WTC11 (cell line): ENCODE results near the gene SLC25A30. TPM values are rescaled to one million over a fixed set of nuclear protein-coding genes. Genes with fewer than 3 reads are reported as not detected.

Experiments used
- ATAC-seq: fragments of 200-7000 bp; cut with Tn5 transposase; 2 replicates; pipeline ENCODE4 v1.10.0; 2021; ENCODE audit warnings: mild to moderate bottlenecking, moderate library complexity
- CTCF ChIA-PET: fragments of 300-600 bp; sonication (Branson Sonifier 250); formaldehyde crosslinking; loops from one replicate; lab custom pipeline; 2021; ENCODE audit warnings: antibody characterized with exemption; lab: Charles Lee
- POLR2A ChIA-PET: fragments of 350-600 bp; sonication (Branson Sonifier 250); formaldehyde crosslinking; loops from one replicate; lab custom pipeline; 2021; ENCODE audit warnings: antibody characterized with exemption; lab: Charles Lee
- DNase-seq: peaks from one replicate; pipeline ENCODE4 v3.0.0; 2021; ENCODE audit warnings: low spot score
- H3K27ac Mint-ChIP-seq: 2 replicates; pipeline ENCODE4 v1.8.0; 2021; ENCODE audit warnings: mixed read lengths
- H3K27me3 Mint-ChIP-seq: 2 replicates; pipeline ENCODE4 v1.8.0; 2021; ENCODE audit warnings: low read depth, mild to moderate bottlenecking, moderate library complexity, mixed read lengths
- H3K36me3 Mint-ChIP-seq: 2 replicates; pipeline ENCODE4 v1.8.0; 2021; ENCODE audit warnings: mixed read lengths
- H3K4me1 Mint-ChIP-seq: 2 replicates; pipeline ENCODE4 v1.8.0; 2022; ENCODE audit warnings: mixed read lengths
- H3K4me3 Mint-ChIP-seq: 2 replicates; pipeline ENCODE4 v1.8.0; 2021; ENCODE audit warnings: mild to moderate bottlenecking, moderate library complexity, mixed read lengths
- H3K9me3 Mint-ChIP-seq: 2 replicates; pipeline ENCODE4 v1.8.0; 2021; ENCODE audit warnings: mixed read lengths
- ARID4B ChIP-seq: sonication (generic); formaldehyde crosslinking; IDR thresholded peaks from 2 replicates; pipeline ENCODE4 v1.8.0; 2023; ENCODE audit warnings: missing genetic modification reagents, mild to moderate bottlenecking, borderline replicate concordance
- ATF2 ChIP-seq: sonication (generic); formaldehyde crosslinking; IDR thresholded peaks from 2 replicates; pipeline ENCODE4 v1.8.1; 2022; ENCODE audit warnings: low read depth, missing genetic modification reagents, borderline replicate concordance
- E2F5 ChIP-seq: sonication (generic); formaldehyde crosslinking; IDR thresholded peaks from 2 replicates; pipeline ENCODE4 v1.8.1; 2022; ENCODE audit warnings: mild to moderate bottlenecking, moderate library complexity, missing genetic modification reagents
- GTF2I ChIP-seq: fragments of 250-450 bp; sonication (Bioruptor Pico); conservative IDR thresholded peaks from 2 replicates; pipeline ENCODE4 v1.4.0; 2021; ENCODE audit warnings: mild to moderate bottlenecking
- NR1H2 ChIP-seq: sonication (generic); formaldehyde crosslinking; IDR thresholded peaks from 2 replicates; pipeline ENCODE4 v1.9.0; 2021; ENCODE audit warnings: mild to moderate bottlenecking, moderate library complexity, missing genetic modification reagents
- SMAD3 ChIP-seq: sonication (generic); formaldehyde crosslinking; IDR thresholded peaks from 2 replicates; pipeline ENCODE4 v1.8.0; 2022; ENCODE audit warnings: missing genetic modification reagents, mild to moderate bottlenecking, borderline replicate concordance
- SP1 ChIP-seq: sonication (generic); formaldehyde crosslinking; conservative IDR thresholded peaks from 2 replicates; pipeline ENCODE4 v1.8.1; 2022; ENCODE audit warnings: missing genetic modification reagents
- STAT6 ChIP-seq: sonication (generic); formaldehyde crosslinking; conservative IDR thresholded peaks from 2 replicates; pipeline ENCODE4 v1.8.1; 2023; ENCODE audit warnings: mild to moderate bottlenecking, low read depth, missing genetic modification reagents, moderate library complexity
- TEAD1 ChIP-seq: sonication (generic); formaldehyde crosslinking; IDR thresholded peaks from 2 replicates; pipeline ENCODE4 v1.8.0; 2022; ENCODE audit warnings: mild to moderate bottlenecking, missing genetic modification reagents
- TEAD4 ChIP-seq: sonication (generic); formaldehyde crosslinking; IDR thresholded peaks from 2 replicates; pipeline ENCODE4 v1.8.0; 2022; ENCODE audit warnings: mild to moderate bottlenecking, missing genetic modification reagents
- ZBTB21 ChIP-seq: sonication (generic); formaldehyde crosslinking; IDR thresholded peaks from 2 replicates; pipeline ENCODE4 v1.8.1; 2023; ENCODE audit warnings: mild to moderate bottlenecking, missing genetic modification reagents, borderline replicate concordance
- ZNF121 ChIP-seq: sonication (generic); formaldehyde crosslinking; IDR thresholded peaks from 2 replicates; pipeline ENCODE4 v1.8.0; 2023; ENCODE audit warnings: missing genetic modification reagents
- ZNF138 ChIP-seq: sonication (generic); formaldehyde crosslinking; conservative IDR thresholded peaks from 2 replicates; pipeline ENCODE4 v1.8.1; 2022; ENCODE audit warnings: mild to moderate bottlenecking, moderate library complexity, missing genetic modification reagents
- ZNF263 ChIP-seq: sonication (generic); formaldehyde crosslinking; IDR thresholded peaks from 2 replicates; pipeline ENCODE4 v1.8.1; 2022; ENCODE audit warnings: low read depth, mild to moderate bottlenecking, moderate library complexity, missing genetic modification reagents
- ZNF317 ChIP-seq: sonication (generic); formaldehyde crosslinking; IDR thresholded peaks from 2 replicates; pipeline ENCODE4 v1.8.1; 2023; ENCODE audit warnings: low read depth, mild to moderate bottlenecking, moderate library complexity, missing genetic modification reagents, borderline replicate concordance
- ZNF423 ChIP-seq: fragments of 250-450 bp; sonication (Bioruptor Pico); IDR thresholded peaks from 2 replicates; pipeline ENCODE4 v2.1.2; 2022; ENCODE audit warnings: mild to moderate bottlenecking, moderate library complexity
- ZNF671 ChIP-seq: fragments of 250-450 bp; sonication (Bioruptor Pico); IDR thresholded peaks from 2 replicates; pipeline ENCODE4 v1.8.0; 2021; ENCODE audit warnings: mild to moderate bottlenecking
- total RNA-seq: library from RNA; stranded (reverse); gene quantifications from 3 replicates; pipeline ENCODE4 v1.2.3, GENCODE V29; 2021

SLC25A30 gene
- total RNA-seq, 1 experiment from 2014 or later = 8.2 TPM

- TF ChIP-seq E2F5 (no peak), ATF2 (CRISPR knock-in tag) (no peak), ZNF317 (CRISPR knock-in tag) (no peak), STAT6 (CRISPR knock-in tag) (no peak)
Observed at GRCh38 chr13:45352031-45352430, 66.1 kb downstream of the SLC25A30 start (continued).

- ATAC-seq (no peak), DNase-seq (no peak)
- H3K27ac Mint-ChIP-seq = no peak overlapping the region
- H3K36me3 Mint-ChIP-seq = peaks cover 38% of the 10 kb centered on the region
- POLR2A ChIA-PET = interaction anchor here (1.2 kb wide), 1 partner anchor 8 kb away, joined by 4 read pairs; no protein-coding TSS in a partner anchor
- H3K4me3 Mint-ChIP-seq = no peak overlapping the region
- no peaks in the 10 kb centered on the region for H3K27me3 Mint-ChIP-seq
- CTCF ChIA-PET = no interaction called here
- TF ChIP-seq TEAD4 (no peak), ARID4B (no peak), GTF2I (CRISPR knock-in tag) (no peak), ZNF671 (CRISPR knock-in tag) (no peak), STAT6 (CRISPR knock-in tag) (no peak), TEAD1 (CRISPR knock-in tag) (no peak), ZNF423 (CRISPR knock-in tag) (no peak), ZNF263 (CRISPR knock-in tag) (no peak), ZNF121 (CRISPR knock-in tag) (no peak), NR1H2 (CRISPR knock-in tag) (no peak), SP1 (CRISPR knock-in tag) (no peak), ZBTB21 (CRISPR knock-in tag) (no peak), SMAD3 (CRISPR knock-in tag) (no peak), ZNF138 (CRISPR knock-in tag) (no peak)
- H3K9me3 Mint-ChIP-seq = no peaks in the 10 kb centered on the region
- no peaks in the 10 kb centered on the region for H3K4me1 Mint-ChIP-seq
Observed at GRCh38 chr13:45350152-45350551, 68.0 kb downstream of the SLC25A30 start.
